ENCODE results near the gene TNFRSF14. TPM values are rescaled to one million over a fixed set of nuclear protein-coding genes. Genes with fewer than 3 reads are reported as not detected.
A peak's percentile ranks its signal among the peaks of the same experiment; 100 is the strongest.

The TNFRSF14 gene
- total and polyA plus RNA-seq, 9 of the 15 experiments (the other 6 are each of a cell fraction or from before 2014, with no cell fraction given) = 0.11 to 2.3 (median 0.68) TPM; not detected in 2

GRCh38 chr1:2570332-2570731 is 14.2 kb downstream of the TNFRSF14 start (continued):
- TF ChIP-seq MAX (CRISPR knock-in tag; IDR thresholded peaks at IDR 0.05) (no peak), RBM17 (IDR thresholded peaks at IDR 0.05; ENCODE audit: borderline replicate concordance, low read depth, low read length) (no peak)

GRCh38 chr1:2571348-2571747 is 15.2 kb downstream of the TNFRSF14 start:
- Histone ChIP-seq H3K27me3 (ENCODE audit: control insufficient read depth in 2 of 2, insufficient read depth in 2 of 2, low read length in 2 of 2) (peaks cover 38 to 61% of the 10 kb centered on the region in 2 experiments), H3K4me2 (ENCODE audit: insufficient read depth, low read length) (no peak overlapping the region)
- CTCF ChIA-PET (ENCODE audit: low intra/inter-chr PET ratio) = no interaction called here

More at GRCh38 chr1:2571348-2571747, 15.2 kb downstream of the TNFRSF14 start:
- DNase-seq (ENCODE audit: extremely low read depth in 1 of 4, low spot score in 3 of 4) = no peak
- Histone ChIP-seq H3K27ac (ENCODE audit: extremely low read depth, low read depth, low read length) (no peak overlapping the region), H3K9me1 (ENCODE audit: control insufficient read depth, insufficient read depth, low read length) (no peaks in the 10 kb centered on the region), H3K79me2 (ENCODE audit: control insufficient read depth, insufficient read depth, low read length) (no peaks in the 10 kb centered on the region), H2AFZ (ENCODE audit: low read depth, low read length) (no peak overlapping the region), H4K20me1 (replicated peaks; ENCODE audit: control insufficient read depth, insufficient read depth, low read length) (no peaks in the 10 kb centered on the region), H3K36me3 (ENCODE audit: control insufficient read depth, insufficient read depth, low read length) (no peaks in the 10 kb centered on the region), H3K9me3 (replicated peaks; ENCODE audit: control insufficient read depth, insufficient read depth, low read depth, low read length) (peaks cover 10% of the 10 kb centered on the region), H3K4me1 (replicated peaks in 1 of 2; ENCODE audit: control insufficient read depth in 2 of 2, insufficient read depth in 2 of 2, low read length in 2 of 2) (peaks cover 0 to 23% of the 10 kb centered on the region in 2 experiments; a peak in 2 of 5 replicates), H3K4me3 (no peak overlapping the region), H3K9ac (ENCODE audit: insufficient read depth in 1 of 2, low read depth in 2 of 2, low read length in 2 of 2) (no peak overlapping the region)
- no TSS peak for BruUV-seq (replicated peaks)
- intact Hi-C loops (cut with micrococcal nuclease) = no loop called here
- no peak for FAIRE-seq
- WGBS (ENCODE audit: insufficient coverage, low coverage, missing lambda C conversion rate) = 6% methylated on average over 9 of the region's 9 CpGs
- POLR2A ChIA-PET = interaction anchor here (0.7 to 1.2 kb wide), 3 partner anchors 10 to 203 kb away, joined by 3 to 5 read pairs (median 3); no protein-coding TSS in a partner anchor
- TF ChIP-seq DIDO1 (tag; IDR thresholded peaks at IDR 0.05; ENCODE audit: low read depth) = no peak
- no peak for TF ChIP-seq ZNF512 (tag; IDR thresholded peaks at IDR 0.05)
- TF ChIP-seq NR2C1 (IDR thresholded peaks at IDR 0.05) = no peak; the same call in 1 of the 2 replicates
- peak; percentile 41; the same call in 1 of the 2 replicates for TF ChIP-seq NR2C1 (tag; IDR thresholded peaks at IDR 0.05)
- ATAC-seq = no peak
- in situ Hi-C loops (cut with MboI) = no loop called here
